Measurements from ENCODE around the gene SMIM43. TPM values are rescaled to one million over a fixed set of nuclear protein-coding genes. Genes with fewer than 3 reads are reported as not detected.

SMIM43 gene
- polyA plus RNA-seq, 1 of the 3 experiments (the other 2 are of a cell fraction), result 37.2 TPM

DNA sequence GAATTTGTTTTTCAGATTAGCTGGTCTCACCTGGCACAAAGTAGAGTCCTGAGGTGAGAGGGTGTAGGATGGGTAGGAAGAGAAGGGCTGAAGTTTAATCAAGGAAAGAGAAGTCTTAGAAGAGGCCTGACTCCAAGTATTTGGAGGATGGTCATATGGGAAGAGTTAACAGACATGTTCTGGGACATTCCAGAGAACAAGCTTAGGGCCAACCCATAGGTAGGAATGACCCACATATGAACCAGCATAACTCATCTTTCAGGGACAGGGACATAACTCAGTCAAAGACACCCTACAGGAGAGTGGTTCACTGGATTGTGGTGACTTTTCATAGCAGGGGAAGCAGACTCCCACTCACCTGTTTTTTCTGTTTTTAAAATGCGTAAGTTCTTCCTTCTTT lies 40.3 kb downstream of the SMIM43 start:
- peaks cover 22% of the 10 kb centered on the region for H3F3A ChIP-seq (replicated peaks; ENCODE audit: insufficient read depth)
- CTCF ChIA-PET, result interaction anchor here (1.1 to 1.8 kb wide), 5 partner anchors 15 to 354 kb away, joined by 3 to 5 read pairs (median 4); no protein-coding TSS in a partner anchor
- WGBS (ENCODE audit: low lambda C conversion rate), result 83% methylated on average over 1 of the region's 1 CpG

DNA sequence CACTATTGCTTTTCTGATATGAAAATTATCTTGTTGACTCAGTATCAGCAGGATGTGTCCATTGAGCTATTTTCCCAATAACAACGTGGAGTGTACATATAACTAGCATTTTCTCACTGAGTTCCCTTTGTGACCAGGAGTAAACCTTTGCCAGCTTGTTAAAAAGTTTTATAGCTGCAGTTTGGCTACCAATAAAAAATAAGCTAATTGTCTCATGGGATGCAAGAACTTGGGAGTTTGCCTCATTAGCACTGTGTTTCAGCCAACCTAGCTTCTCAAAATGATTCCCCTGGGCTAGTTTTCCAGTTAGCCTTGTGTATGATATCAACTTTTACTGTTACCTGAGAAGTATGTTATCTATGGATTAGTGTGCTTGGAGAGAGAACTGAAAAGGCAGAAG lies 43.3 kb downstream of the SMIM43 start:
- Histone ChIP-seq H3K4me1 (ENCODE audit: control insufficient read depth in 1 of 2, insufficient read depth in 2 of 2, low read depth in 1 of 2, low read length in 1 of 2) (no peaks in the 10 kb centered on the region), H3K9ac (no peak overlapping the region), H4K20me1 (ENCODE audit: insufficient read depth) (no peaks in the 10 kb centered on the region), H3K27me3 (ENCODE audit: insufficient read depth) (no peaks in the 10 kb centered on the region), H3K9me2 (no peaks in the 10 kb centered on the region), H3K4me2 (no peak overlapping the region), H3K79me2 (ENCODE audit: insufficient read depth) (no peaks in the 10 kb centered on the region), H2AFZ (ENCODE audit: low read depth) (no peak overlapping the region), H3F3A (replicated peaks; ENCODE audit: insufficient read depth) (no peaks in the 10 kb centered on the region), H3K27ac (ENCODE audit: low read depth in 2 of 2, low read length in 1 of 2) (no peak overlapping the region), H3K4me3 (ENCODE audit: low read depth in 2 of 2, low read length in 1 of 2) (no peak overlapping the region), H3K36me3 (replicated peaks in 1 of 2; ENCODE audit: control insufficient read depth in 1 of 2, insufficient read depth in 2 of 2, low read length in 1 of 2) (no peaks in the 10 kb centered on the region), H3K9me3 (no peaks in the 10 kb centered on the region)
- ChIA-PET CTCF (interaction anchor here (0.9 kb wide), 1 partner anchor 15 kb away, joined by 4 read pairs; no protein-coding TSS in a partner anchor), POLR2A (no interaction called here)
- DNase-seq, result no peak
- TF ChIP-seq MXI1 (IDR thresholded peaks at IDR 0.05; ENCODE audit: low read depth, low read length) (no peak), YY1 (IDR thresholded peaks at IDR 0.05; ENCODE audit: low read depth) (no peak), CHD2 (IDR thresholded peaks at IDR 0.05; ENCODE audit: low read length, partially characterized antibody) (no peak), FOXM1 (IDR thresholded peaks at IDR 0.05; ENCODE audit: low read depth) (no peak), MEF2A (IDR thresholded peaks at IDR 0.05; ENCODE audit: borderline replicate concordance, low read depth) (no peak), NFIC (IDR thresholded peaks at IDR 0.05; ENCODE audit: borderline replicate concordance) (no peak), ELF1 (IDR thresholded peaks at IDR 0.05) (no peak), GATA2 (CRISPR knock-in tag; IDR thresholded peaks at IDR 0.05) (no peak), SIN3A (IDR thresholded peaks at IDR 0.05; ENCODE audit: borderline replicate concordance, low read depth, low read length) (no peak), RCOR1 (IDR thresholded peaks at IDR 0.05; ENCODE audit: low read length) (no peak), EZH2phosphoT487 (IDR thresholded peaks at IDR 0.05; ENCODE audit: borderline replicate concordance, low read depth) (no peak), RFX5 (IDR thresholded peaks at IDR 0.05; ENCODE audit: low read length) (no peak), RXRA (IDR thresholded peaks at IDR 0.05; ENCODE audit: borderline replicate concordance, low read depth) (no peak), GABPA (IDR thresholded peaks at IDR 0.05; ENCODE audit: low read depth) (no peak)
- TF ChIP-seq, protein P1, sequence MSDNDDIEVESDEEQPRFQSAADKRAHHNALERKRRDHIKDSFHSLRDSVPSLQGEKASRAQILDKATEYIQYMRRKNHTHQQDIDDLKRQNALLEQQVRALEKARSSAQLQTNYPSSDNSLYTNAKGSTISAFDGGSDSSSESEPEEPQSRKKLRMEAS (IDR thresholded peaks at IDR 0.05; ENCODE audit: low read depth), result no peak
- TF ChIP-seq, protein P2, sequence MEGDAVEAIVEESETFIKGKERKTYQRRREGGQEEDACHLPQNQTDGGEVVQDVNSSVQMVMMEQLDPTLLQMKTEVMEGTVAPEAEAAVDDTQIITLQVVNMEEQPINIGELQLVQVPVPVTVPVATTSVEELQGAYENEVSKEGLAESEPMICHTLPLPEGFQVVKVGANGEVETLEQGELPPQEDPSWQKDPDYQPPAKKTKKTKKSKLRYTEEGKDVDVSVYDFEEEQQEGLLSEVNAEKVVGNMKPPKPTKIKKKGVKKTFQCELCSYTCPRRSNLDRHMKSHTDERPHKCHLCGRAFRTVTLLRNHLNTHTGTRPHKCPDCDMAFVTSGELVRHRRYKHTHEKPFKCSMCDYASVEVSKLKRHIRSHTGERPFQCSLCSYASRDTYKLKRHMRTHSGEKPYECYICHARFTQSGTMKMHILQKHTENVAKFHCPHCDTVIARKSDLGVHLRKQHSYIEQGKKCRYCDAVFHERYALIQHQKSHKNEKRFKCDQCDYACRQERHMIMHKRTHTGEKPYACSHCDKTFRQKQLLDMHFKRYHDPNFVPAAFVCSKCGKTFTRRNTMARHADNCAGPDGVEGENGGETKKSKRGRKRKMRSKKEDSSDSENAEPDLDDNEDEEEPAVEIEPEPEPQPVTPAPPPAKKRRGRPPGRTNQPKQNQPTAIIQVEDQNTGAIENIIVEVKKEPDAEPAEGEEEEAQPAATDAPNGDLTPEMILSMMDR (IDR thresholded peaks at IDR 0.05), result no peak
- TF ChIP-seq, protein P3, sequence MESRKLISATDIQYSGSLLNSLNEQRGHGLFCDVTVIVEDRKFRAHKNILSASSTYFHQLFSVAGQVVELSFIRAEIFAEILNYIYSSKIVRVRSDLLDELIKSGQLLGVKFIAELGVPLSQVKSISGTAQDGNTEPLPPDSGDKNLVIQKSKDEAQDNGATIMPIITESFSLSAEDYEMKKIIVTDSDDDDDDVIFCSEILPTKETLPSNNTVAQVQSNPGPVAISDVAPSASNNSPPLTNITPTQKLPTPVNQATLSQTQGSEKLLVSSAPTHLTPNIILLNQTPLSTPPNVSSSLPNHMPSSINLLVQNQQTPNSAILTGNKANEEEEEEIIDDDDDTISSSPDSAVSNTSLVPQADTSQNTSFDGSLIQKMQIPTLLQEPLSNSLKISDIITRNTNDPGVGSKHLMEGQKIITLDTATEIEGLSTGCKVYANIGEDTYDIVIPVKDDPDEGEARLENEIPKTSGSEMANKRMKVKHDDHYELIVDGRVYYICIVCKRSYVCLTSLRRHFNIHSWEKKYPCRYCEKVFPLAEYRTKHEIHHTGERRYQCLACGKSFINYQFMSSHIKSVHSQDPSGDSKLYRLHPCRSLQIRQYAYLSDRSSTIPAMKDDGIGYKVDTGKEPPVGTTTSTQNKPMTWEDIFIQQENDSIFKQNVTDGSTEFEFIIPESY (IDR thresholded peaks at IDR 0.05; ENCODE audit: borderline replicate concordance, low read depth), result no peak
- 20% methylated on average over 1 of the region's 1 CpG for WGBS (ENCODE audit: low lambda C conversion rate)

More for the DNA sequence above, 40.3 kb downstream of the SMIM43 start:
- H4K20me1 ChIP-seq (ENCODE audit: insufficient read depth), result no peaks in the 10 kb centered on the region
- no peaks in the 10 kb centered on the region for H3K9me2 ChIP-seq
- no peaks in the 10 kb centered on the region for H3K36me3 ChIP-seq (replicated peaks in 1 of 2; ENCODE audit: control insufficient read depth in 1 of 2, insufficient read depth in 2 of 2, low read length in 1 of 2)
- no peaks in the 10 kb centered on the region for H3K9me3 ChIP-seq
- H3K4me1 ChIP-seq (ENCODE audit: control insufficient read depth in 1 of 2, insufficient read depth in 2 of 2, low read depth in 1 of 2, low read length in 1 of 2), result no peaks in the 10 kb centered on the region
- TF ChIP-seq NFIC (IDR thresholded peaks at IDR 0.05; ENCODE audit: borderline replicate concordance) (no peak), YY1 (IDR thresholded peaks at IDR 0.05; ENCODE audit: low read depth) (no peak), POLR2AphosphoS5 (IDR thresholded peaks at IDR 0.05; ENCODE audit: low read depth, low read length) (no peak), ELF1 (IDR thresholded peaks at IDR 0.05) (no peak), TAF1 (IDR thresholded peaks at IDR 0.05; ENCODE audit: borderline replicate concordance, low read depth, low read length) (no peak), MXI1 (IDR thresholded peaks at IDR 0.05; ENCODE audit: low read depth, low read length) (no peak)
- H3K4me2 ChIP-seq, result no peak overlapping the region
- H3K79me2 ChIP-seq (ENCODE audit: insufficient read depth), result no peaks in the 10 kb centered on the region
- no peak overlapping the region for H2AFZ ChIP-seq (ENCODE audit: low read depth)
- H3K4me3 ChIP-seq (ENCODE audit: low read depth in 2 of 2, low read length in 1 of 2), result no peak overlapping the region
- H3K9ac ChIP-seq, result no peak overlapping the region
- no peaks in the 10 kb centered on the region for H3K27me3 ChIP-seq (ENCODE audit: insufficient read depth)
- H3K27ac ChIP-seq (ENCODE audit: low read depth in 2 of 2, low read length in 1 of 2), result no peak overlapping the region
- POLR2A ChIA-PET, result no interaction called here
- DNase-seq, result no peak

Data from SK-N-SH (cell line).